H1 (cell line): ENCODE results near the gene TMEM164. TPM values are rescaled to one million over a fixed set of nuclear protein-coding genes. Genes with fewer than 3 reads are reported as not detected.

Source experiments
- CTCF ChIA-PET: fragments of 300-600 bp; sonication (Branson Sonifier 250); formaldehyde crosslinking; loops from one replicate; lab custom pipeline; 2021; ENCODE audit not compliant: partially characterized antibody; lab: Charles Lee
- POLR2A ChIA-PET: fragments of 300-600 bp; sonication (Branson Sonifier 250); formaldehyde crosslinking; loops from one replicate; lab custom pipeline; 2021; ENCODE audit warnings: inconsistent platforms; ENCODE audit not compliant: partially characterized antibody; lab: Charles Lee
- DNase-seq, 2 experiments: peaks; one replicate each; pipeline versions ENCODE4 v3.0.0 to v3.0.0-alpha.2; 2010 to 2022; ENCODE audit warnings: low spot score in 2 of 2, low read depth in 1 of 2, mixed read lengths in 1 of 2
- FAIRE-seq: peaks from 2 replicates; lab custom pipeline; 2011; peaks lifted over from hg19 to GRCh38; lab: Jason Lieb, UNC
- H2AFZ ChIP-seq: 2 replicates; pipeline ENCODE4 v1.8.1; 2012; ENCODE audit warnings: low read length, inconsistent platforms
- H2AK5ac ChIP-seq: 2 replicates; pipeline ENCODE4 v1.6.1; 2013; ENCODE audit warnings: low read depth, low read length
- H2BK120ac ChIP-seq: replicated peaks from 2 replicates; pipeline ENCODE3; 2013; ENCODE audit warnings: low read depth, low read length, inconsistent platforms
- H2BK12ac ChIP-seq: 2 replicates; pipeline ENCODE4 v1.6.1; 2013; ENCODE audit warnings: low read depth, low read length
- H2BK15ac ChIP-seq: 2 replicates; pipeline ENCODE4 v1.6.1; 2013; ENCODE audit warnings: low read length
- H2BK20ac ChIP-seq: 2 replicates; pipeline ENCODE4 v1.6.1; 2013; ENCODE audit warnings: low read length
- H2BK5ac ChIP-seq: 2 replicates; pipeline ENCODE4 v1.6.1; 2013; ENCODE audit warnings: low read depth, low read length
- H3K14ac ChIP-seq: 2 replicates; pipeline ENCODE4 v1.6.1; 2013; ENCODE audit warnings: inconsistent platforms; ENCODE audit not compliant: insufficient read length
- H3K18ac ChIP-seq: 2 replicates; pipeline ENCODE4 v1.6.1; 2013; ENCODE audit warnings: low read length; ENCODE audit errors: extremely low read depth
- H3K23ac ChIP-seq: 2 replicates; pipeline ENCODE4 v1.6.1; 2013; ENCODE audit warnings: inconsistent platforms; ENCODE audit not compliant: insufficient read length
- H3K23me2 ChIP-seq: 2 replicates; pipeline ENCODE4 v1.6.1; 2013; ENCODE audit warnings: low read depth, low read length
- H3K27ac ChIP-seq: 2 replicates; pipeline ENCODE4 v1.6.1; 2011; ENCODE audit warnings: low read depth, low read length, inconsistent platforms
- H3K27me3 ChIP-seq, 4 experiments: replicated peaks in 1 of 4; 1 replicate in 1 of 4; 2 replicates in 3 of 4; pipeline versions ENCODE4 v1.6.1 to v1.8.1; 2011 to 2013; ENCODE audit warnings: low read length in 3 of 4, mild to moderate bottlenecking in 3 of 4, inconsistent platforms in 2 of 4, mixed read lengths in 2 of 4, moderate library complexity in 1 of 4; ENCODE audit not compliant: control insufficient read depth in 3 of 4, insufficient read depth in 3 of 4; ENCODE audit errors: extremely low read depth in 1 of 4
- H3K36me3 ChIP-seq, 4 experiments: 2 replicates each; pipeline versions ENCODE4 v1.6.1 to v1.8.1; 2011 to 2013; ENCODE audit warnings: mild to moderate bottlenecking in 4 of 4, low read length in 3 of 4, moderate library complexity in 2 of 4, control low read depth in 1 of 4, inconsistent platforms in 1 of 4; ENCODE audit not compliant: insufficient read depth in 4 of 4, control insufficient read depth in 2 of 4
- H3K4ac ChIP-seq: replicated peaks from 2 replicates; pipeline ENCODE3; 2013; ENCODE audit warnings: low read length, low read depth, mixed read lengths, inconsistent platforms; ENCODE audit not compliant: insufficient read length
- H3K4me1 ChIP-seq, 4 experiments: replicated peaks in 1 of 4; 1 replicate in 1 of 4; 2 replicates in 3 of 4; pipeline versions ENCODE4 v1.6.1 to v1.8.1; 2011 to 2013; ENCODE audit warnings: low read length in 3 of 4, inconsistent platforms in 2 of 4, mixed read lengths in 1 of 4; ENCODE audit not compliant: insufficient read depth in 4 of 4, control insufficient read depth in 3 of 4
- H3K4me2 ChIP-seq, 2 experiments: 2 replicates each; pipeline versions ENCODE4 v1.6.1 to v1.8.1; 2011 to 2013; ENCODE audit warnings: low read depth in 2 of 2, low read length in 2 of 2, control low read depth in 1 of 2, inconsistent platforms in 1 of 2, mild to moderate bottlenecking in 1 of 2; ENCODE audit not compliant: insufficient read depth in 1 of 2
- H3K4me3 ChIP-seq, 4 experiments: fragments of 200-600, 300-600 bp in 1 of 4; sonication (generic), shearing (Covaris generic), sonication (Bioruptor Twin) in 1 of 4; 2 replicates each; pipeline versions ENCODE4 v1.5.1 to v1.8.1; 2011 to 2016; ENCODE audit warnings: low read length in 4 of 4, low read depth in 3 of 4, control low read depth in 2 of 4, inconsistent platforms in 2 of 4, mild to moderate bottlenecking in 2 of 4, mixed read lengths in 1 of 4, moderate library complexity in 1 of 4; ENCODE audit not compliant: insufficient read depth in 2 of 4; ENCODE audit errors: extremely low read depth in 1 of 4
- H3K56ac ChIP-seq: replicated peaks from 2 replicates; pipeline ENCODE3; 2013; ENCODE audit warnings: low read depth, mild to moderate bottlenecking, mixed read lengths, low read length, inconsistent platforms; ENCODE audit not compliant: insufficient read length
- H3K79me1 ChIP-seq: 2 replicates; pipeline ENCODE4 v1.6.1; 2013; ENCODE audit warnings: low read depth, low read length, control low read depth
- H3K79me2 ChIP-seq, 2 experiments: 2 replicates each; pipeline versions ENCODE4 v1.6.1 to v1.8.1; 2012 to 2013; ENCODE audit warnings: low read length in 2 of 2, mild to moderate bottlenecking in 2 of 2, inconsistent platforms in 1 of 2; ENCODE audit not compliant: insufficient read depth in 2 of 2, control insufficient read depth in 1 of 2
- H3K9ac ChIP-seq, 4 experiments: replicated peaks in 1 of 4; 1 replicate in 1 of 4; 2 replicates in 3 of 4; pipeline versions ENCODE4 v1.6.1 to v1.8.1; 2011 to 2013; ENCODE audit warnings: low read depth in 3 of 4, low read length in 3 of 4, control low read depth in 2 of 4, mild to moderate bottlenecking in 2 of 4, moderate library complexity in 2 of 4, inconsistent platforms in 1 of 4; ENCODE audit errors: extremely low read depth in 1 of 4
- H3K9me3 ChIP-seq, 2 experiments: 2 replicates each; pipeline versions ENCODE4 v1.6.1 to v1.8.1; 2012 to 2013; ENCODE audit warnings: mild to moderate bottlenecking in 2 of 2, moderate library complexity in 2 of 2, control low read depth in 1 of 2, inconsistent platforms in 1 of 2, low read depth in 1 of 2, low read length in 1 of 2, mixed read lengths in 1 of 2; ENCODE audit not compliant: insufficient read depth in 2 of 2
- H4K20me1 ChIP-seq, 2 experiments: replicated peaks in 1 of 2; 2 replicates each; pipeline versions ENCODE3 to v1.8.1; 2011 to 2013; ENCODE audit warnings: inconsistent platforms in 2 of 2, low read length in 2 of 2, mild to moderate bottlenecking in 1 of 2; ENCODE audit not compliant: insufficient read depth in 2 of 2, control insufficient read depth in 1 of 2
- H4K5ac ChIP-seq: 2 replicates; pipeline ENCODE4 v1.6.1; 2013; ENCODE audit warnings: low read length, low read depth, mixed read lengths, inconsistent platforms; ENCODE audit not compliant: insufficient read length
- H4K8ac ChIP-seq: 2 replicates; pipeline ENCODE4 v1.8.0; 2013; ENCODE audit warnings: mild to moderate bottlenecking, moderate library complexity, low read length, inconsistent platforms; ENCODE audit not compliant: insufficient read depth; ENCODE audit errors: extremely low read depth
- H4K91ac ChIP-seq: replicated peaks from 2 replicates; pipeline ENCODE3; 2013; ENCODE audit warnings: low read length, mixed read lengths, inconsistent platforms; ENCODE audit not compliant: insufficient read length
- BACH1 ChIP-seq: IDR thresholded peaks from 2 replicates; pipeline ENCODE4 v1.6.1; 2012; ENCODE audit warnings: low read length, improper control_type of control experiment
- CBX8 ChIP-seq: fragments of 300-800, 300-1000 bp; sonication (generic); IDR thresholded peaks from 2 replicates; pipeline ENCODE4 v1.7.1; 2016; ENCODE audit warnings: low read depth, low read length, borderline replicate concordance
- ZNF274 ChIP-seq: IDR thresholded peaks from 2 replicates; pipeline ENCODE4 v1.7.0; 2012; ENCODE audit warnings: low read length, borderline replicate concordance; ENCODE audit errors: extremely low read depth
- WGBS, 2 experiments: shearing (Covaris generic) in 1 of 2; methylation state at CpG; one replicate each; pipeline versions ENCODE4 v1.1.6 to v1.1.7; 2013 to 2015; ENCODE audit warnings: low lambda C conversion rate in 2 of 2, mixed read lengths in 2 of 2, inconsistent platforms in 1 of 2, low coverage in 1 of 2, missing lambda C conversion rate in 1 of 2; ENCODE audit not compliant: insufficient replicate concordance in 2 of 2, insufficient coverage in 1 of 2, insufficient read length in 1 of 2; ENCODE audit errors: extremely low coverage in 1 of 2, missing lambda C conversion rate in 1 of 2; 5-methylcytosine and 5-hydroxymethylcytosine counted together
- polyA plus RNA-seq, 7 experiments: library from polyadenylated mRNA; depleted of rRNA in 3 of 7; stranded (reverse) in 5 of 7; unstranded in 2 of 7; fragments of >200 nt in 5 of 7; fragments of 200-250 nt in 2 of 7; gene quantifications; 1 replicate in 5 of 7; 2 replicates in 1 of 7; 4 replicates in 1 of 7; pipeline versions ENCODE4 v1.2.1 to v1.2.3, GENCODE V29; 2011 to 2013; ENCODE audit warnings: missing spikeins in 2 of 7, mixed read lengths in 2 of 7
- total RNA-seq: library from RNA; stranded (reverse); fragmentation: NEBNext Ultra II Directional; extraction: Animal tissue kit (Norgen Biotek cat#: 25700); gene quantifications from 2 replicates; pipeline ENCODE4 v1.2.1, GENCODE V29; 2021
- TF ChIP-seq, protein P1 (sequence below): IDR thresholded peaks from 2 replicates; pipeline ENCODE4 v1.6.1; 2012; ENCODE audit warnings: inconsistent platforms

TMEM164 gene
- total and polyA plus RNA-seq, 2 of the 8 experiments (the other 6 are each of a cell fraction or from before 2014, with no cell fraction given): 7.3 to 14.8 TPM

DNA sequence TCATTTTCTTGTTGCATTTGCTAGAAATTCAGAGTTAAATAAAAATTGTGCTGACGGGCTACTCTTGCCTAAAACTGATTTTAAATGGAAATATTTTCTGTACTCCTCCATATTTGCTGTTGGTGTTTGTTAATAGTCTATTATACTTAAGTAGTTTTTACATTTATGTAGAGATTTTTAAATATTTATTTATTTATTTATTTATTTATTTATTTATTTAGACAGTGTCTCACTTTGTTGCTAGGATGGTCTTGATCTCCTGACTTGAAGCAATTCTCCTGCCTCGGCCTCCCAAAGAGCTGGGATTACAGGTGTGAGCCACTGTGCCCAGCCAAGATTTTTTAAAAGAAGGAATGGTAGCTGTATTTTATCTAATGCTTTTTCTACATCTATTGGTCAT is 68.1 kb downstream of the TMEM164 start:
- Histone ChIP-seq H3K27me3 (no peaks in the 10 kb centered on the region), H3K23ac (no peak overlapping the region), H3K36me3 (no peaks in the 10 kb centered on the region; a peak in 1 of 8 replicates), H3K9ac (no peak overlapping the region), H2BK5ac (no peak overlapping the region), H3K79me2 (no peaks in the 10 kb centered on the region), H3K14ac (no peak overlapping the region), H2BK20ac (no peak overlapping the region), H3K4me2 (no peak overlapping the region), H3K4me3 (no peak overlapping the region), H3K56ac (no peak overlapping the region), H3K79me1 (no peaks in the 10 kb centered on the region)
- 88% methylated on average over 2 of the region's 2 CpGs; no CpG with 5 or more reads in 1 of the 2 experiments for WGBS, 2 experiments
- POLR2A ChIA-PET: no interaction called here
- TF ChIP-seq ZNF274: no peak
- TF ChIP-seq, protein P1, sequence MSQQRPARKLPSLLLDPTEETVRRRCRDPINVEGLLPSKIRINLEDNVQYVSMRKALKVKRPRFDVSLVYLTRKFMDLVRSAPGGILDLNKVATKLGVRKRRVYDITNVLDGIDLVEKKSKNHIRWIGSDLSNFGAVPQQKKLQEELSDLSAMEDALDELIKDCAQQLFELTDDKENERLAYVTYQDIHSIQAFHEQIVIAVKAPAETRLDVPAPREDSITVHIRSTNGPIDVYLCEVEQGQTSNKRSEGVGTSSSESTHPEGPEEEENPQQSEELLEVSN: no peak
- no peak for TF ChIP-seq CBX8
- no peak for TF ChIP-seq BACH1
- TF ChIP-seq, all 59 proteins: peak for 0
- Histone ChIP-seq H3K9me3 (no peaks in the 10 kb centered on the region), H3K4ac (no peak overlapping the region), H3K27ac (no peak overlapping the region), H4K91ac (no peak overlapping the region), H3K18ac (no peak overlapping the region), H4K20me1 (no peaks in the 10 kb centered on the region), H4K5ac (no peak overlapping the region), H4K8ac (no peak overlapping the region), H2BK12ac (no peak overlapping the region), H2BK120ac (no peak overlapping the region), H3K23me2 (no peaks in the 10 kb centered on the region), H2AK5ac (no peak overlapping the region), H2AFZ (no peak overlapping the region), H2BK15ac (no peak overlapping the region), H3K4me1 (no peaks in the 10 kb centered on the region)
- CTCF ChIA-PET: no interaction called here
- DNase-seq (no peak), FAIRE-seq (no peak)
